Mesodermal cell (in vitro differentiated cells): ENCODE data around the gene TNFRSF18.

Source experiments
- H3K27ac ChIP-seq: 2 replicates; pipeline ENCODE4 v1.7.0; 2013; ENCODE audit warnings: mild to moderate bottlenecking, low read depth, low read length, moderate library complexity; ENCODE audit not compliant: severe bottlenecking
- H3K36me3 ChIP-seq: 2 replicates; pipeline ENCODE4 v1.7.1; 2013; ENCODE audit warnings: mild to moderate bottlenecking, low read length, moderate library complexity; ENCODE audit not compliant: control insufficient read depth, insufficient read depth
- H3K4me1 ChIP-seq: one replicate; pipeline ENCODE4 v1.7.1; 2013; ENCODE audit warnings: mild to moderate bottlenecking, low read length; ENCODE audit not compliant: insufficient read depth, control insufficient read depth, poor library complexity, severe bottlenecking
- H3K4me3 ChIP-seq: 2 replicates; pipeline ENCODE4 v1.7.0; 2013; ENCODE audit warnings: low read length, control low read depth, mild to moderate bottlenecking; ENCODE audit not compliant: insufficient read depth, poor library complexity, severe bottlenecking; ENCODE audit errors: extremely low read depth
- H3K9me3 ChIP-seq: 2 replicates; pipeline ENCODE4 v1.7.1; 2013; ENCODE audit warnings: mild to moderate bottlenecking, low read length, moderate library complexity; ENCODE audit not compliant: control insufficient read depth
- WGBS, 2 experiments: methylation state at CpG; one replicate each; pipeline ENCODE4 v1.1.5; 2013; ENCODE audit warnings: missing lambda C conversion rate in 2 of 2; ENCODE audit not compliant: insufficient coverage in 2 of 2; 5-methylcytosine and 5-hydroxymethylcytosine counted together

Gene TNFRSF18

DNA sequence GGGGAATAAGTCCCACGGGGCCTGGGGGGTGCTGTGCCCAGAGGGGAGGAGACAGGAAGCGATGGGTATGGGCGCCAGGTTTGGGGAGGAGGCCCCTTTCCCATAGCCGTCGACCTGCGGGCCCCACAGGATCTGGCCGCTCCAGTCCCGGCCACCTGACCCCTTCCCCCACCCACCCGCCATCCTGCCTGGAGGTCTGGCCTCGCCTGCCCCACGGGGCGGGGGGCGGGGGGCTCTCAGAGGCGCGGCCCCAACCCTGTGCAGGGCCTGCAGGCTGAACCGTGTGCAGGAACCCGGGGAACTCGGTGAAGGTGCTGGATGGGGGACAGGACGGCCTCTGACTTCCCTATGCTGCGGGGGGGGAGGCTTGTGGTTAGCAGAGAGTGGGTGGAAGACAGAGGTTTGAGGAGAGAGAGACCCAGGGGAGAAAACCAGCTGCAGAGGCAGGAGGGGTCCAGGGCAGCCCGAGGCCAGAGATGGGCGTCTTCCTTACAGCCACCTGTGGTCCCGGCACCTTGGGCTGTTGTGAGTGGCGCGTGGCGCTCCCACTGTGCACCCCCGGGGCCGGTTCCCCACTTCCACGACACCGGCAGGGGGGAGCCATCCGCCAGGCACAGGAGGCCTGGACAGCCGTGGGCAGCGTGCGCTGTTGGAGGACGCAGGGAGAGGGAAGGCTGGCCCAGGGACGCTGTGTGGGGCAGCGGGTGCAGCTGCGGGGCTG is 2.5 kb upstream of the TNFRSF18 start:
- no peak overlapping the region for H3K4me3 ChIP-seq
- no peak overlapping the region for H3K27ac ChIP-seq
- 91 to 95% methylated on average over 34 of the region's 38 CpGs for WGBS, 2 experiments
- H3K9me3 ChIP-seq: no peaks in the 10 kb centered on the region
- peaks cover 3% of the 10 kb centered on the region for H3K4me1 ChIP-seq
- H3K36me3 ChIP-seq: no peaks in the 10 kb centered on the region

DNA sequence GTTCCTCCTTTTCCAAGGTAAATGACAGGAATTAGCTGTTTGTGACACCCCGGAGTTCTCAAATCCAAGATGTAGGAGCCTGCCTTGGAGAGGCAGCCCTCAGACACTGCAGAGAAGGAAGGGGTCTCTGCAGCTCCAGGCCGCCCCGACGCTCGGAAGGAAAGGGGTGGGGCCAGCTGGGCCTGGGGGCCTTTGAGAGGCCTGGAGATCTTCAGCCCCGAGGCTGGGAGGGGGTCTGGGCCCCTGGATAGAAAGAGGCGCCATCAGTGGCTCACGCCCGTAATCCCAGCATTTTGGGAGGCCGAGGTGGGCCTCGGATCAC is 1.1 kb upstream of the TNFRSF18 start:
- 84 to 90% methylated on average over 7 to 11 of the region's 11 CpGs for WGBS, 2 experiments
- Histone ChIP-seq H3K4me1 (peaks cover 3% of the 10 kb centered on the region), H3K36me3 (no peaks in the 10 kb centered on the region), H3K27ac (no peak overlapping the region), H3K9me3 (no peaks in the 10 kb centered on the region), H3K4me3 (no peak overlapping the region)

DNA sequence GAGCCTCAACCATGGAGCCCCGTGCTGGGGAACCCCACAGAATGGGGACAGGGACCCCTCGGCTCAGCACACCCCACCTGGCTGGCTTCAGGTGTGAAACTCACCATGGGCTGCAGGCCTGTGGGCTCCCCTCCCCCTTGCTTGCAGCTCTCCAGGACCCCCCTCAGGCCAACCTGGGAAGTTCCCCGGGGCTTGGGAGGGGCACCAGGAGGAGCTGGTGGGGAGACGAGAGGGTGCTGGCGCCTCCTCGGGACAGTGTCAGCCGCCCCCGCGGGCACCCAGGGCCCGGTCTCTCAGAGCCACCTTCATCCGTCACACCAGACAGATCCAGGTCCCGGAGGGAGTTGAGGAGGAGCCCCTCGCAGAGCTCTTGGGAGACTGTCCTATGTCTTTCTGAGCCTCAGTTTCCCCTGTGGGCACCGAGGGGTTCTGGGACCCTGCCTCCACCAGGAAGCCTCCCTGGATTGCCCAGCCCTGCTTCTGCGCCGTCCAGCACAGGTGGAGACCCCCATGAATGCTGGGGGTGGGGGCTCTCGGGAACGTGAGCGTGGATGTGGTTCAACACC is 657 bp upstream of the TNFRSF18 start:
- WGBS, 2 experiments: 82 to 87% methylated on average over 12 to 13 of the region's 19 CpGs
- no peaks in the 10 kb centered on the region for H3K9me3 ChIP-seq
- H3K27ac ChIP-seq: no peak overlapping the region
- H3K36me3 ChIP-seq: no peaks in the 10 kb centered on the region
- H3K4me1 ChIP-seq: peaks cover 3% of the 10 kb centered on the region
- H3K4me3 ChIP-seq: no peak overlapping the region

DNA sequence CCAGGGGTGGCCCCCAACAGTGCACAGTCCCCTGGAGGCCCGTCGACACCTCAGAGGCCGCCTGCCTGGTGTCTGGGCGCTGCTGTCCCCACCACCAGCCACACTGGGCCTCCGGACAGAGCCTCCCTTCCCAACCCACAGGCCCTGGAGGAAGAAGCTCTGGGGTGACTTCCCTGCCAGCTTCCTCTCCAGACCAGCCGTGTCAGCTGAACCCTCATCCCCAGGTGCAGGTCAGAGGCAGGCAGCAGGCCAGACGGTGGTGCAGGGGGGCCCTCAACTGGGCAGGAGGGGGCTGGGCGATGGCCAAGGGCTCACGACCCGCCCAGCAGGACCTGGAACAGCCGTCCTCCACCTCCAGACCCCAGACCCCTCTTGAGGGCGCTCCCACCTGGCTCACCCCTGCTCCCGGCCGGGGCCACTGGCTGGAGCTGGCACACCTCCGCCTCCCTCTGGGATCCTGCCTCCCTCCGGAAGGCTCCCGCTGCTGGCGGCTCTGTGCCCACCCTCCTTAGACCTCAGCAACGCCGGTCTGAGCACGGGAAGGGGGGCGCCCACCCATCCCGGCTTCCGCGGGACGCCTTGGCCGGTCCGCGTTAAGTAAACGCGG is 520 bp downstream of the TNFRSF18 start:
- H3K36me3 ChIP-seq: no peaks in the 10 kb centered on the region
- peak overlapping the region; percentile 8 for H3K4me3 ChIP-seq
- H3K27ac ChIP-seq: no peak overlapping the region
- H3K4me1 ChIP-seq: peaks cover 3% of the 10 kb centered on the region
- H3K9me3 ChIP-seq: no peaks in the 10 kb centered on the region
- WGBS, 2 experiments: 31 to 33% methylated on average over 29 to 30 of the region's 31 CpGs

DNA sequence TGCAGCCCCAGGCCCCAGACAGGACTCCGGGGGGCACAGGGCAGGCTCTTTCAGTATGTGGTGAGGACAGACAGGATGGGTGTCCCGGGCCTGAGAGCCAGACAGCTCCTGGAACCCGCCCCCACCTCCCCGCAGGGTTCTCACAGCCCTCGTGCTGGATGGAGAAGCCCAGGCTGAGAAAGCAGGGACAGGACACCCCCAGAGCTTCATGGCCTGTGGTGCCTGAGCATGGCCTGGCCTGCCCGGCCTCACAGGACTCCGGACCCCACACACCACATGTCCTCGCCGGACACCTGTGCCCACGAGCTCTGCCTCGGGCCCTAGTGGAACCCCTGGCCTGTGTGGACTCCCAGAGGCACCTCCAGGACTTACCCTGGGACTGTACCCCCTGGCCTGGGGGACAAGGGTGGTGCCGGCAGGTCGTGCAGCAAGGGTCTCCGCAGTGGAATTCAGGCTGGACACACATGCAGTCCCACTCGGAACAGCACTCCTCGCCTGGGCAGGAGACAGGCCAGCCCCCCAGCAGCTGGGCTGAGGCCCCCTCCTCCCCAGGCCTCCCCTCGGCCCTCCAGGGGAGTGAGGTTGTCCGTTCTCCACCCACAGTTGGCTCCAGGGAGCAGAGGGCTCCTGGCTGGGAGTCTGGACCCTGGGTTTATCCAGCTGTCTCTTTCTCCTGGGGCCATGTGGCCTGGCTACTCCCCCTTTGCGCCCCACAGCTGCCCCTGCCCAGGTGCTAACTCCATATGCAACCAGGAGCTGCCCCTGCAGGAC is 1.2 kb downstream of the TNFRSF18 start:
- H3K9me3 ChIP-seq: no peaks in the 10 kb centered on the region
- H3K36me3 ChIP-seq: no peaks in the 10 kb centered on the region
- H3K27ac ChIP-seq: no peak overlapping the region
- H3K4me1 ChIP-seq: peaks cover 3% of the 10 kb centered on the region
- no peak overlapping the region for H3K4me3 ChIP-seq
- WGBS, 2 experiments: 88 to 92% methylated on average over 16 of the region's 19 CpGs

DNA sequence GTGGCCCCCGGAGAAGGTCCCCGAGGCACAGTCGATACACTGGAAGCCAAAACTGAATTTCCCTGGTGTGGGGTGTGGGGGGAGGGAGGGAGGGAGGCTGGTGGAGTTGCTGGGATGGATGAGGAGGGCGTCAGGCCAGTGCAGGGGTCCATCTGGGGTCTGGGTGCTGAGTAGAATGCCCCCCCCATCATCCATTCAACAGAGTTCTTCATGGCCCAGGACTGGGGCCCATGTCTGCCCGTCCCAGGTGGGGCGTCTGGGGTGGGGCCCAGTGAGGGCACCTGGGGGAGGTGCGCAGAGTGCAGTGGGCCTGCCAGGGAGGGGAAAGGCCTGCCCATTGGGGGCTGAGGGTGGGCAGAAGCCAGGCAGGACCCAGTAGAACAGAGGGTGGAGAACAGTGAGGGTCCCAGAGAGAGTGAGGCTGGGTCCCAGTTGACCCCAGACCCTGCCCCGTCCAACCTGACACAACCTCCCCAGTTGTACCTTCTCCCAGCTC is 1.9 kb downstream of the TNFRSF18 start:
- WGBS, 2 experiments: 88% methylated on average over 1 of the region's 8 CpGs; no CpG with 5 or more reads in 1 of the 2 experiments
- no peak overlapping the region for H3K27ac ChIP-seq
- H3K4me3 ChIP-seq: no peak overlapping the region
- no peaks in the 10 kb centered on the region for H3K9me3 ChIP-seq
- H3K4me1 ChIP-seq: peaks cover 3% of the 10 kb centered on the region
- no peaks in the 10 kb centered on the region for H3K36me3 ChIP-seq

DNA sequence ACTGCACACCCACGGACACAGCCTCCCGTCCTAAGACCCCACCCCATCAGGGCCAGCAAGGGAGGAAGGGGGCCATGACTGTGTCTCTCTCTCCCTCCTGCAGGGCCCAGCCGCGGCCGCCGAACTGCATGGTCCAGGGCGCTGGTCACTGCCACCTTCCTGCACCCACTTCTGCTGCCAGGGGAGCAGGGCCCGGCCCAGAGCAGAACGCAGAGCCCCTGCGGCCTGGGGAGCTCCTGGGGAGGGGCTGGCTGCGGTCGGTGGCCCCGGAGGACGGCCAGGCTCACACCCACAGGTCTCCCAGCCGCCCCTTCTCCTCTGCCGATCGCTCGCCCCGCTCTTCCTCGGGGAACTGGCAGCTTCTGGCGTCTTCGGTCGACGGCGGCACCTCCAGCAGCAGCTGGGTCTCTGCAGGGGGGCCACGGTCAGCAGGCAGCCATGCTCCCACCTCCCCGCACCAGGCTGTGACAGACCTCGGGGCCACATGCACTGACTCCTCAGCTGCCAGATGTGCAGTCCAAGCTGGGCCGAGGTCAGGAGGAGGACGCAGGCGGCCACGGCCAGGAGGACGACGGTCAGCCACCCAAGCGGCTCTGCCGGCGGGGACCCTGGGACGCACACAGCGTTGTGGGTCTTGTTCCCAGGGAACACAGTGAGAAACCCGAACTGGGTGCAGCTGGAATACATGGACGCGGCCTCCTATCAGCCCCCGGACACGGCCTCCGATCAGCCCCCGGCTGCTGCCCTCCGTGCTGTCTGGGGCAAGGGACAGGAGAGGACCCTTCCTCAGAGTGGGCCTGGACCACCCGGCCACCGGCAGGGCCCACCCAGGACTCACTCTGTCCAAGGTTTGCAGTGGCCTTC is 2.6 kb downstream of the TNFRSF18 start:
- Histone ChIP-seq H3K36me3 (no peaks in the 10 kb centered on the region), H3K27ac (no peak overlapping the region), H3K4me1 (peaks cover 3% of the 10 kb centered on the region), H3K4me3 (no peak overlapping the region), H3K9me3 (no peaks in the 10 kb centered on the region)
- 85 to 88% methylated on average over 45 to 49 of the region's 49 CpGs for WGBS, 2 experiments

DNA sequence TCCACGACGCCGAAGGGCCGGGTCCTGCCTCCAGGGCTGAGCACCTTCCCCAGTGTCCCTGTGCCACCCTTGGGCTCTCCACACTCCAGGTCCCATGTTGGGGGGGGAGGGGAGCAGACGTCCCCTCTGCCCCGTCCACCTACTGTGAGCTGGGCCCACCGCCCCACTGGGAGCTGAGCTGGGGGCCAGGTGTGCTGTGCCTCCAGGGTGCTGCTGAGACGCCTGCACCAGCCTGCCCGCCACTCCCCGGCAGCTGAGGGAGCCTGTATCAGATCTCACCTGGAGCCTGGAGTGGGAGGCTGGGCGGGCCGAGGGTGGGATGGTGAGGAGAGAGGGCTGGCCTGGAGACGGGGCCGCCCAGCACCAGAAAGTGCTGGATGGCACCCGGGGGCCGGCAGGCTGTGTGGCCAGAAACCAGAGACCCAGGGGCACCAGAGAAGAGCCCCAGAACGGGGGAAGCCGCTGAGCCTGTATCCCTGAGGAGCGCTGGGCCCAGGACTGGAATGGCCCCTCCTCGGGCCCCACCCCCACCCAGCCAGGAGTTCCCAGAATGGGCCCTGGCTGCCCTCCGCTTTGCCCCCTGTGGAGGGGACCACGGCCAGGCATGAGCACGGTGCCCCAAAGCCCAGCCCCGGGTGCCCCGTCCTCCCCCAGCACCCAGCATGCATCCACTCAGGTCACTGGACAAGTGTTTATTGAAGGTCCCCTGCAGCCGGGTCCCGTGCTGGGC is 3.4 kb downstream of the TNFRSF18 start:
- H3K9me3 ChIP-seq: no peaks in the 10 kb centered on the region
- no peaks in the 10 kb centered on the region for H3K36me3 ChIP-seq
- WGBS, 2 experiments: 78 to 85% methylated on average over 20 to 24 of the region's 27 CpGs
- no peak overlapping the region for H3K27ac ChIP-seq
- H3K4me3 ChIP-seq: no peak overlapping the region
- no peaks in the 10 kb centered on the region for H3K4me1 ChIP-seq

DNA sequence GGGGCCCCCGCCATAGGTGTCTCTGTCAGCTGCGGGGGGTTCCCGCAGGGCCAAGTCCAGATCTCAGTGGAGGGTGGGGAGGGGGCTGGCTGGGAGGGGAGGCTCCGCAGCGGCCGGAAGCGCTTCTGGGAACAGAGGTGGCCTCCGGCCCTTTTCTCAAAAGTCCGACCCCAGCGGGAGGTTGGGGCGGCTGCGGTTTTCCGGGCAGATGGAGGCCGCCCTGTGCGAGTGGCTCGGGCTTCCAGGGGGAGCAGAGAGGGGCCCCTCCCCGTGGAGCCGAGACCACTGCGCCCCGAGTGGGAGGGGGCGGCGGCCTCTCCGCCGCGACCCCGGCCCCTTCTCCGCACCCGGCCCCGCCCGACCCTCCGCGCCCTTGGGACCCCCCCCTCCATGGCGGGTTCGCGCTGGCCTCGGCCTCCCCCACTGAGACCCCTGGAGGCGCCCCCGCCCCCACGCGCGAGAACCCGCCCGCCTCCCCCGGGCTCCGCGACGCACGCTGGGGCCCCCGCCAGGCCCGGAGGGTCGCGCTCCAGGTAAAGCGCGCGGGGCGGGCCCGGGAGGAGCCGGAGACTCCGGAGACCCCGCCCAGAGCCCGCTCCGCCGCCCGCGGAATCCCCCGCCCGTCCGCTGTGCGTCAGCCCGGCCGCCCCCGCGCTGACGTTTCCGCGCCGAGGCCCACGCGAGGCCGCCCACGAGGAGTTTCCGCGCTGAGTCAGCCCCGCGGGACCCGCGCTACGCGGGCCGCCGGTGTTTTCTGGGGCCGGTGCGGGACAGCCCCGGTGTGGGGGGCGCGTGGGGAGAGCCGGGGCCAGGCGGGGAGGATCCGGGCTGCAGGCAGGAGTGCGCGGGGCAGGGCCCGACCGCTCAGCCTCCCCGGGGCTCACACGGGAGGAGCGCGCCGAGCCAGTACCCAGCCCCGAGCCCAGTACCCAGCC is 5.2 kb downstream of the TNFRSF18 start:
- H3K36me3 ChIP-seq: no peaks in the 10 kb centered on the region
- H3K9me3 ChIP-seq: no peaks in the 10 kb centered on the region
- H3K4me1 ChIP-seq: no peaks in the 10 kb centered on the region
- WGBS, 2 experiments: 3% methylated on average over 56 to 75 of the region's 109 CpGs
- H3K4me3 ChIP-seq: peak overlapping the region; percentile 40
- H3K27ac ChIP-seq: no peak overlapping the region
